ENCODE data around the gene ARPIN.
"Not testable (repeated sequence)": the region's sequence is repeated elsewhere in the genome, so short reads cannot be mapped to it uniquely, and the experiment has no call there.

The ARPIN gene

GRCh38 chr15:89885611-89886010, 27.1 kb downstream of the ARPIN start:
- H3F3A ChIP-seq (ENCODE audit: control insufficient read depth, insufficient read depth): no peaks in the 10 kb centered on the region
- no peak overlapping the region for H3K4me3 ChIP-seq (ENCODE audit: low read length)
- peaks cover 43% of the 10 kb centered on the region for H3K36me3 ChIP-seq (ENCODE audit: control insufficient read depth, low read length)
- H3K27me3 ChIP-seq (ENCODE audit: control insufficient read depth, low read length): no peaks in the 10 kb centered on the region
- H3K27ac ChIP-seq (ENCODE audit: low read depth, low read length): no peak overlapping the region
- no peaks in the 10 kb centered on the region for H3K9me3 ChIP-seq (ENCODE audit: control insufficient read depth, insufficient read depth, low read length)
- H3K4me2 ChIP-seq (ENCODE audit: low read length): no peak overlapping the region
- peaks cover 6% of the 10 kb centered on the region for H3K79me2 ChIP-seq (ENCODE audit: control insufficient read depth, low read length)
- no peaks in the 10 kb centered on the region for H3K9me2 ChIP-seq (replicated peaks; ENCODE audit: control insufficient read depth, low read length)
- H4K20me1 ChIP-seq (ENCODE audit: control insufficient read depth, insufficient read depth, low read depth, low read length): 0 out of 2 replicates have a peak, but pooled peaks cover 3% of the 10 kb centered on the region
- peaks cover under 1% of the 10 kb centered on the region; the same call in 1 of the 2 replicates for H3K4me1 ChIP-seq (ENCODE audit: control insufficient read depth, low read length)
- no peak for TF ChIP-seq EZH2phosphoT487 (IDR thresholded peaks at IDR 0.05; ENCODE audit: borderline replicate concordance, low read length)
- no peak for TF ChIP-seq CTCF (IDR thresholded peaks at IDR 0.05; ENCODE audit: low read depth, low read length, poor library complexity, severe bottlenecking)

GRCh38 chr15:89885179-89885578, 27.6 kb downstream of the ARPIN start:
- not testable (repeated sequence) for H3K4me3 ChIP-seq (ENCODE audit: low read length); H4K20me1 ChIP-seq (ENCODE audit: control insufficient read depth, insufficient read depth, low read depth, low read length); H3K79me2 ChIP-seq (ENCODE audit: control insufficient read depth, low read length); H3K4me1 ChIP-seq (ENCODE audit: control insufficient read depth, low read length); H3K4me2 ChIP-seq (ENCODE audit: low read length); H3K27ac ChIP-seq (ENCODE audit: low read depth, low read length); H3K9me3 ChIP-seq (ENCODE audit: control insufficient read depth, insufficient read depth, low read length); H3K27me3 ChIP-seq (ENCODE audit: control insufficient read depth, low read length); H3F3A ChIP-seq (ENCODE audit: control insufficient read depth, insufficient read depth); H3K9me2 ChIP-seq (replicated peaks; ENCODE audit: control insufficient read depth, low read length)
- peaks cover 43% of the 10 kb centered on the region for H3K36me3 ChIP-seq (ENCODE audit: control insufficient read depth, low read length)

GRCh38 chr15:89883518-89883917, 29.2 kb downstream of the ARPIN start:
- Histone ChIP-seq H3K79me2 (ENCODE audit: control insufficient read depth, low read length) (no peaks in the 10 kb centered on the region), H3K4me2 (ENCODE audit: low read length) (no peak overlapping the region)
- TF ChIP-seq EZH2phosphoT487 (IDR thresholded peaks at IDR 0.05; ENCODE audit: borderline replicate concordance, low read length) (no peak), CTCF (IDR thresholded peaks at IDR 0.05; ENCODE audit: low read depth, low read length, poor library complexity, severe bottlenecking) (no peak)

GRCh38 chr15:89880727-89881126, 32.0 kb downstream of the ARPIN start:
- TF ChIP-seq EZH2phosphoT487 (IDR thresholded peaks at IDR 0.05; ENCODE audit: borderline replicate concordance, low read length) (no peak), CTCF (IDR thresholded peaks at IDR 0.05; ENCODE audit: low read depth, low read length, poor library complexity, severe bottlenecking) (no peak)
- H3K27me3 ChIP-seq (ENCODE audit: control insufficient read depth, low read length): no peaks in the 10 kb centered on the region
- H3K9me2 ChIP-seq (replicated peaks; ENCODE audit: control insufficient read depth, low read length): no peaks in the 10 kb centered on the region
- H3K4me1 ChIP-seq (ENCODE audit: control insufficient read depth, low read length): no peaks in the 10 kb centered on the region
- H3K79me2 ChIP-seq (ENCODE audit: control insufficient read depth, low read length): no peaks in the 10 kb centered on the region
- no peak overlapping the region for H3K4me3 ChIP-seq (ENCODE audit: low read length)
- no peak overlapping the region for H3K4me2 ChIP-seq (ENCODE audit: low read length)
- peaks cover 6% of the 10 kb centered on the region for H3F3A ChIP-seq (ENCODE audit: control insufficient read depth, insufficient read depth)
- peaks cover 33% of the 10 kb centered on the region for H3K36me3 ChIP-seq (ENCODE audit: control insufficient read depth, low read length)
- no peaks in the 10 kb centered on the region for H3K9me3 ChIP-seq (ENCODE audit: control insufficient read depth, insufficient read depth, low read length)
- H3K27ac ChIP-seq (ENCODE audit: low read depth, low read length): no peak overlapping the region
- H4K20me1 ChIP-seq (ENCODE audit: control insufficient read depth, insufficient read depth, low read depth, low read length): no peaks in the 10 kb centered on the region

More at GRCh38 chr15:89883518-89883917, 29.2 kb downstream of the ARPIN start:
- Histone ChIP-seq H3K4me1 (ENCODE audit: control insufficient read depth, low read length) (no peaks in the 10 kb centered on the region), H3F3A (ENCODE audit: control insufficient read depth, insufficient read depth) (no peaks in the 10 kb centered on the region), H3K4me3 (ENCODE audit: low read length) (no peak overlapping the region), H3K9me3 (ENCODE audit: control insufficient read depth, insufficient read depth, low read length) (no peaks in the 10 kb centered on the region), H3K27me3 (ENCODE audit: control insufficient read depth, low read length) (no peaks in the 10 kb centered on the region), H4K20me1 (ENCODE audit: control insufficient read depth, insufficient read depth, low read depth, low read length) (no peaks in the 10 kb centered on the region), H3K9me2 (replicated peaks; ENCODE audit: control insufficient read depth, low read length) (no peaks in the 10 kb centered on the region), H3K36me3 (ENCODE audit: control insufficient read depth, low read length) (peaks cover 38% of the 10 kb centered on the region), H3K27ac (ENCODE audit: low read depth, low read length) (no peak overlapping the region)
